Measurements from ENCODE around the gene LPAR4.

LPAR4 gene

GRCh38 chrX:78747489-78747888, at the start of gene LPAR4:
Gene LPAR4, plus strand, starts transcription at chrX:78747720. Its CDS starts 7,150 bp downstream, at chrX:78754870.
- Histone ChIP-seq H3K36me3 (ENCODE audit: control insufficient read depth, low read depth, low read length) (no peaks in the 10 kb centered on the region), H3K27ac (ENCODE audit: low read length) (no peak within 1 kb of the TSS), H3K27me3 (ENCODE audit: control insufficient read depth, insufficient read depth, low read length) (no peaks in the 10 kb centered on the region), H3K4me3 (ENCODE audit: low read length) (peak within 1 kb of the TSS; percentile 58), H3K4me1 (ENCODE audit: control insufficient read depth, low read depth, low read length) (peaks cover 13% of the 10 kb centered on the region), H3K9ac (ENCODE audit: low read length) (peak within 1 kb of the TSS; percentile 38), H3K9me3 (ENCODE audit: control insufficient read depth, low read depth, low read length) (peaks cover 33% of the 10 kb centered on the region)

GRCh38 chrX:78706071-78706470, 41.4 kb upstream of the LPAR4 start:
- Histone ChIP-seq H3K4me3 (ENCODE audit: low read length) (no peak overlapping the region), H3K9ac (ENCODE audit: low read length) (no peak overlapping the region), H3K4me1 (ENCODE audit: control insufficient read depth, low read depth, low read length) (no peaks in the 10 kb centered on the region), H3K27me3 (ENCODE audit: control insufficient read depth, insufficient read depth, low read length) (no peaks in the 10 kb centered on the region), H3K27ac (ENCODE audit: low read length) (no peak overlapping the region), H3K36me3 (ENCODE audit: control insufficient read depth, low read depth, low read length) (no peaks in the 10 kb centered on the region), H3K9me3 (ENCODE audit: control insufficient read depth, low read depth, low read length) (peaks cover 16% of the 10 kb centered on the region)

- Histone ChIP-seq H3K9me3 (ENCODE audit: control insufficient read depth, low read depth, low read length) (peaks cover 20% of the 10 kb centered on the region), H3K27me3 (ENCODE audit: control insufficient read depth, insufficient read depth, low read length) (no peaks in the 10 kb centered on the region), H3K27ac (ENCODE audit: low read length) (no peak overlapping the region), H3K4me3 (ENCODE audit: low read length) (no peak overlapping the region), H3K4me1 (ENCODE audit: control insufficient read depth, low read depth, low read length) (no peaks in the 10 kb centered on the region), H3K36me3 (ENCODE audit: control insufficient read depth, low read depth, low read length) (no peaks in the 10 kb centered on the region), H3K9ac (ENCODE audit: low read length) (no peak overlapping the region)
Measured at GRCh38 chrX:78708262-78708661, 39.3 kb upstream of the LPAR4 start.

- H3K4me3 ChIP-seq (ENCODE audit: low read length) = no peak overlapping the region
- peaks cover 20% of the 10 kb centered on the region for H3K9me3 ChIP-seq (ENCODE audit: control insufficient read depth, low read depth, low read length)
- H3K36me3 ChIP-seq (ENCODE audit: control insufficient read depth, low read depth, low read length) = no peaks in the 10 kb centered on the region
- H3K9ac ChIP-seq (ENCODE audit: low read length) = no peak overlapping the region
- H3K4me1 ChIP-seq (ENCODE audit: control insufficient read depth, low read depth, low read length) = no peaks in the 10 kb centered on the region
- no peak overlapping the region for H3K27ac ChIP-seq (ENCODE audit: low read length)
- no peaks in the 10 kb centered on the region for H3K27me3 ChIP-seq (ENCODE audit: control insufficient read depth, insufficient read depth, low read length)
Measured at GRCh38 chrX:78708816-78709215, 38.7 kb upstream of the LPAR4 start.

- H3K9me3 ChIP-seq (ENCODE audit: control insufficient read depth, low read depth, low read length) = peaks cover 20% of the 10 kb centered on the region
- no peak overlapping the region for H3K4me3 ChIP-seq (ENCODE audit: low read length)
- H3K36me3 ChIP-seq (ENCODE audit: control insufficient read depth, low read depth, low read length) = no peaks in the 10 kb centered on the region
- H3K27me3 ChIP-seq (ENCODE audit: control insufficient read depth, insufficient read depth, low read length) = no peaks in the 10 kb centered on the region
- H3K9ac ChIP-seq (ENCODE audit: low read length) = no peak overlapping the region
- no peaks in the 10 kb centered on the region for H3K4me1 ChIP-seq (ENCODE audit: control insufficient read depth, low read depth, low read length)
- no peak overlapping the region for H3K27ac ChIP-seq (ENCODE audit: low read length)
Measured at GRCh38 chrX:78710171-78710570, 37.3 kb upstream of the LPAR4 start.

- Histone ChIP-seq H3K36me3 (ENCODE audit: control insufficient read depth, low read depth, low read length) (no peaks in the 10 kb centered on the region), H3K4me3 (ENCODE audit: low read length) (no peak overlapping the region), H3K27ac (ENCODE audit: low read length) (no peak overlapping the region), H3K27me3 (ENCODE audit: control insufficient read depth, insufficient read depth, low read length) (no peaks in the 10 kb centered on the region), H3K9ac (ENCODE audit: low read length) (no peak overlapping the region), H3K4me1 (ENCODE audit: control insufficient read depth, low read depth, low read length) (no peaks in the 10 kb centered on the region), H3K9me3 (ENCODE audit: control insufficient read depth, low read depth, low read length) (peaks cover 20% of the 10 kb centered on the region)
Measured at GRCh38 chrX:78712336-78712735, 35.2 kb upstream of the LPAR4 start.

GRCh38 chrX:78725287-78725686, 22.2 kb upstream of the LPAR4 start:
- H3K9me3 ChIP-seq (ENCODE audit: control insufficient read depth, low read depth, low read length) = peaks cover 19% of the 10 kb centered on the region
- H3K27me3 ChIP-seq (ENCODE audit: control insufficient read depth, insufficient read depth, low read length) = no peaks in the 10 kb centered on the region
- H3K4me1 ChIP-seq (ENCODE audit: control insufficient read depth, low read depth, low read length) = no peaks in the 10 kb centered on the region
- H3K36me3 ChIP-seq (ENCODE audit: control insufficient read depth, low read depth, low read length) = no peaks in the 10 kb centered on the region
- H3K9ac ChIP-seq (ENCODE audit: low read length) = no peak overlapping the region
- H3K4me3 ChIP-seq (ENCODE audit: low read length) = no peak overlapping the region
- no peak overlapping the region for H3K27ac ChIP-seq (ENCODE audit: low read length)

GRCh38 chrX:78746496-78746895, 1.0 kb upstream of the LPAR4 start:
- Histone ChIP-seq H3K36me3 (ENCODE audit: control insufficient read depth, low read depth, low read length) (no peaks in the 10 kb centered on the region), H3K9ac (ENCODE audit: low read length) (no peak overlapping the region), H3K27me3 (ENCODE audit: control insufficient read depth, insufficient read depth, low read length) (no peaks in the 10 kb centered on the region), H3K27ac (ENCODE audit: low read length) (no peak overlapping the region), H3K4me1 (ENCODE audit: control insufficient read depth, low read depth, low read length) (peaks cover 13% of the 10 kb centered on the region), H3K9me3 (ENCODE audit: control insufficient read depth, low read depth, low read length) (peaks cover 28% of the 10 kb centered on the region), H3K4me3 (ENCODE audit: low read length) (peak overlapping the region; percentile 58)

- Histone ChIP-seq H3K27me3 (ENCODE audit: control insufficient read depth, insufficient read depth, low read length) (no peaks in the 10 kb centered on the region), H3K9ac (ENCODE audit: low read length) (peak overlapping the region; percentile 38), H3K4me3 (ENCODE audit: low read length) (peak overlapping the region; percentile 58), H3K27ac (ENCODE audit: low read length) (no peak overlapping the region), H3K9me3 (ENCODE audit: control insufficient read depth, low read depth, low read length) (peaks cover 33% of the 10 kb centered on the region), H3K36me3 (ENCODE audit: control insufficient read depth, low read depth, low read length) (no peaks in the 10 kb centered on the region), H3K4me1 (ENCODE audit: control insufficient read depth, low read depth, low read length) (peaks cover 13% of the 10 kb centered on the region)
Measured at GRCh38 chrX:78747971-78748370, 451 bp downstream of the LPAR4 start.

- no peaks in the 10 kb centered on the region for H3K36me3 ChIP-seq (ENCODE audit: control insufficient read depth, low read depth, low read length)
- H3K9me3 ChIP-seq (ENCODE audit: control insufficient read depth, low read depth, low read length) = peaks cover 27% of the 10 kb centered on the region
- peaks cover 13% of the 10 kb centered on the region for H3K4me1 ChIP-seq (ENCODE audit: control insufficient read depth, low read depth, low read length)
- no peaks in the 10 kb centered on the region for H3K27me3 ChIP-seq (ENCODE audit: control insufficient read depth, insufficient read depth, low read length)
- H3K27ac ChIP-seq (ENCODE audit: low read length) = peak overlapping the region; percentile 16
- H3K9ac ChIP-seq (ENCODE audit: low read length) = peak overlapping the region; percentile 38
- H3K4me3 ChIP-seq (ENCODE audit: low read length) = peak overlapping the region; percentile 58
Measured at GRCh38 chrX:78748846-78749245, 1.3 kb downstream of the LPAR4 start.

GRCh38 chrX:78753571-78753970, 6.1 kb downstream of the LPAR4 start:
- H3K4me1 ChIP-seq (ENCODE audit: control insufficient read depth, low read depth, low read length) = peaks cover 8% of the 10 kb centered on the region
- no peak overlapping the region for H3K9ac ChIP-seq (ENCODE audit: low read length)
- no peaks in the 10 kb centered on the region for H3K36me3 ChIP-seq (ENCODE audit: control insufficient read depth, low read depth, low read length)
- H3K27me3 ChIP-seq (ENCODE audit: control insufficient read depth, insufficient read depth, low read length) = no peaks in the 10 kb centered on the region
- H3K27ac ChIP-seq (ENCODE audit: low read length) = no peak overlapping the region
- no peak overlapping the region for H3K4me3 ChIP-seq (ENCODE audit: low read length)
- peaks cover 16% of the 10 kb centered on the region for H3K9me3 ChIP-seq (ENCODE audit: control insufficient read depth, low read depth, low read length)

GRCh38 chrX:78754917-78755316, 7.4 kb downstream of the LPAR4 start:
- H3K4me3 ChIP-seq (ENCODE audit: low read length) = no peak overlapping the region
- H3K27me3 ChIP-seq (ENCODE audit: control insufficient read depth, insufficient read depth, low read length) = no peaks in the 10 kb centered on the region
- H3K9ac ChIP-seq (ENCODE audit: low read length) = no peak overlapping the region
- H3K36me3 ChIP-seq (ENCODE audit: control insufficient read depth, low read depth, low read length) = no peaks in the 10 kb centered on the region
- H3K9me3 ChIP-seq (ENCODE audit: control insufficient read depth, low read depth, low read length) = peaks cover 11% of the 10 kb centered on the region
- no peaks in the 10 kb centered on the region for H3K4me1 ChIP-seq (ENCODE audit: control insufficient read depth, low read depth, low read length)
- no peak overlapping the region for H3K27ac ChIP-seq (ENCODE audit: low read length)

All from iPS-18a (cell line).